Measurements from ENCODE around the gene KRT27. TPM values are rescaled to one million over a fixed set of nuclear protein-coding genes. Genes with fewer than 3 reads are reported as not detected.

The KRT27 gene, protein sequence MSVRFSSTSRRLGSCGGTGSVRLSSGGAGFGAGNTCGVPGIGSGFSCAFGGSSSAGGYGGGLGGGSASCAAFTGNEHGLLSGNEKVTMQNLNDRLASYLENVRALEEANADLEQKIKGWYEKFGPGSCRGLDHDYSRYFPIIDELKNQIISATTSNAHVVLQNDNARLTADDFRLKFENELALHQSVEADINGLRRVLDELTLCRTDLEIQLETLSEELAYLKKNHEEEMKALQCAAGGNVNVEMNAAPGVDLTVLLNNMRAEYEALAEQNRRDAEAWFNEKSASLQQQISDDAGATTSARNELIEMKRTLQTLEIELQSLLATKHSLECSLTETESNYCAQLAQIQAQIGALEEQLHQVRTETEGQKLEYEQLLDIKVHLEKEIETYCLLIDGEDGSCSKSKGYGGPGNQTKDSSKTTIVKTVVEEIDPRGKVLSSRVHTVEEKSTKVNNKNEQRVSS
- total RNA-seq, result not detected

DNA sequence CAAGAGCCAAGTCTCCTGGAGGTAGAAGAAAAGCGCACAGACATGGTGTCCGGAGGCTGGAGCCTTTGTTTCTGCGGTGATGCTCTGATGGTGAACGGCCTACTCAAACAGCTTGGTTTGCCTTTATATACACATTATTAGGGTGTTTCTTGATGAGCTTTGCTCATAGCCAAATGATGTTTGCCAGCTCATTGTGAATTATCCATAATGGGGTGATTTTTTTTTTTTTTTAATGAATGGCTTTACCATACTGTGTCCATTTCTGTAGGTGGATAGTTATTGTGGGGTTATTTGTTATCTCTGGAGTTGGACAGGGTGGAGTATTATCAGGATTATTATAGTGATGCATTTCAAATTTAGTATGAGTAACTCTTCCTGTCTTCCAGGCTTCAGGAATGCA is at the start of gene KRT27:
TSS of gene KRT27 (minus strand) at position 101 of the 400 bp plus-strand sequence. CDS start at position 44, 57 bp downstream.
- WGBS, result 70% methylated on average over 3 of the region's 4 CpGs
- peaks cover 0 to 45% (median 13%) of the 10 kb centered on the region in 4 donors for H3K27me3 ChIP-seq
- intact Hi-C loops (cut with DNase I), result no loop called here

DNA sequence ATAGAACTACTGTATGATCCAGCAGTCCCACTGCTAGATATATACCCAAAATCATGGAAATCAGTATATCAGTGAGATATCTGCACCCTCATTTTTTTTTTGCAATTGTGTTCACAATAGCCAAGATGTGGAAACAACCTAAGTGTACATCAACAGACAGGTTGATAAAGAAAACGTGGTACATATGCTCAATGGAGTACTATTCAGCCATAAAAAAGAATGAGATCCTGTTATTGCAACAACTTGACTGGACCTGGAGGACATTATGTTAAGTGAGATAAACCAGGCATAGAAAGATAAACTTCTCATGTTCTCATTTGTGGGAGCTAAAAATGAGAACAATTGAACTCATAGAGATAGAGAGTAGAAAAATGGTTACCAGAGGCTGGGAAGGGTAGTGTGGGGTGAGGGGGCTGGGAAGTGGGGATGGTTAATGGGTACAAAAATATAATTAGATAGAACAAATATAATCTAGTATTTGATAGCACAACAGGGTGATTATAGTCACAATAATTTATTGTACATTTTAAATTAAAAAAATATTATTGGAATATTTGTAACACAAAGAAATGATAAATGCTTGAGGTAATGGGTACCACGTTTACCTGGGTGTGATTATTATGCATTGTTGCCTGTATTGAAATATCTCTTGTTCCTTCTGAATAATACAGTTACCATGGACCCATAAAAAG is 47.9 kb upstream of the KRT27 start:
- H3K9me3 ChIP-seq, result no peaks in the 10 kb centered on the region
- TF ChIP-seq POLR2A (IDR thresholded peaks at IDR 0.05; ENCODE audit: low read depth) (no peak), POLR2AphosphoS5 (IDR thresholded peaks at IDR 0.05) (no peak), EP300 (IDR thresholded peaks at IDR 0.05) (no peak)
- TF ChIP-seq, protein P1, sequence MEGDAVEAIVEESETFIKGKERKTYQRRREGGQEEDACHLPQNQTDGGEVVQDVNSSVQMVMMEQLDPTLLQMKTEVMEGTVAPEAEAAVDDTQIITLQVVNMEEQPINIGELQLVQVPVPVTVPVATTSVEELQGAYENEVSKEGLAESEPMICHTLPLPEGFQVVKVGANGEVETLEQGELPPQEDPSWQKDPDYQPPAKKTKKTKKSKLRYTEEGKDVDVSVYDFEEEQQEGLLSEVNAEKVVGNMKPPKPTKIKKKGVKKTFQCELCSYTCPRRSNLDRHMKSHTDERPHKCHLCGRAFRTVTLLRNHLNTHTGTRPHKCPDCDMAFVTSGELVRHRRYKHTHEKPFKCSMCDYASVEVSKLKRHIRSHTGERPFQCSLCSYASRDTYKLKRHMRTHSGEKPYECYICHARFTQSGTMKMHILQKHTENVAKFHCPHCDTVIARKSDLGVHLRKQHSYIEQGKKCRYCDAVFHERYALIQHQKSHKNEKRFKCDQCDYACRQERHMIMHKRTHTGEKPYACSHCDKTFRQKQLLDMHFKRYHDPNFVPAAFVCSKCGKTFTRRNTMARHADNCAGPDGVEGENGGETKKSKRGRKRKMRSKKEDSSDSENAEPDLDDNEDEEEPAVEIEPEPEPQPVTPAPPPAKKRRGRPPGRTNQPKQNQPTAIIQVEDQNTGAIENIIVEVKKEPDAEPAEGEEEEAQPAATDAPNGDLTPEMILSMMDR (IDR thresholded peaks at IDR 0.05), result no peak
- intact Hi-C loops (cut with DNase I), result no loop called here
- peak overlapping the region in 3 of 4 donors; percentile 72 to 81 (median 72) for H3K27ac ChIP-seq (replicated peaks in 1 of 4)
- H3K4me3 ChIP-seq, result no peak overlapping the region
- H3K4me1 ChIP-seq, result peaks cover 8 to 25% (median 21%) of the 10 kb centered on the region in 4 donors
- DNase-seq (ENCODE audit: extremely low spot score), result no peak
- WGBS, result 87% methylated on average over 2 of the region's 2 CpGs
- H3K27me3 ChIP-seq, result no peaks in the 10 kb centered on the region
- H3K36me3 ChIP-seq, result peaks cover 0 to 11% (median 9%) of the 10 kb centered on the region in 4 donors

More for the DNA sequence above, at the start of gene KRT27:
- Histone ChIP-seq H3K36me3 (no peaks in the 10 kb centered on the region), H3K9me3 (no peaks in the 10 kb centered on the region), H3K4me1 (no peaks in the 10 kb centered on the region), H3K4me3 (no peak within 1 kb of the TSS), H3K27ac (replicated peaks in 1 of 4) (no peak within 1 kb of the TSS)
- TF ChIP-seq EP300 (IDR thresholded peaks at IDR 0.05), result no peak
- no peak for TF ChIP-seq POLR2AphosphoS5 (IDR thresholded peaks at IDR 0.05)
- TF ChIP-seq POLR2A (IDR thresholded peaks at IDR 0.05; ENCODE audit: low read depth), result no peak
- TF ChIP-seq, protein P1 (IDR thresholded peaks at IDR 0.05), result no peak
- no peak for DNase-seq (ENCODE audit: extremely low spot score)

DNA sequence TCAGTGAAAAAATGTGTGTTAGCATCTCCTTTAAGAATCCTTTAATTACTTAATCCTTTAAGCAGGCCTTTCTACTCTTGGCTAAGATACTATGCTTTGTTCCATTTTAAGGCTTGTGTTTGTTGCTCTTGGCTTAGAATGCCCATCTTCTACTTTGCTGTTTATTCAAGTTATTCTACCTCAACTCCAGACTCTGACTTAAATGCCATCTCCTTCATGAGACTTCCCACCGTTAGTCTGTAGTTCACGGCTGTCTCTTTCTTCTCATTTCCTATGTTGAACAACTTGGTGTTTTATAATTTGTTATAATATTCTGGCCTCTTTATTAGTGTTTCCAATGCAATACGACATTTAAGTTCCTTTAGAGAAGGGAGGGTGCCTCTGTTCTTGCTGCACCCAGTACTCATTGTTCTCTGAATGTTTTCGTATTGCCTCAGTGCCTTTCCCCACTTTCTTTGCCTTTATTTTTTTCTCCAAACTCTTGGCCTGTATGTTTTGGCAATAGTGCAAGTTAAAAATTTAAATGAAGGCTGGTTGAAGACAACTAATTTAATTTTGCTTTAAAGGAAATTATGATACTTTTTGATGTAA is 46.2 kb upstream of the KRT27 start:
- H3K4me3 ChIP-seq, result peak overlapping the region in 2 of 4 donors; percentile 5 to 14
- DNase-seq (ENCODE audit: extremely low spot score), result no peak
- intact Hi-C loops (cut with DNase I), result no loop called here
- H3K9me3 ChIP-seq, result no peaks in the 10 kb centered on the region
- 33% methylated on average over 4 of the region's 4 CpGs for WGBS
- H3K36me3 ChIP-seq, result no peaks in the 10 kb centered on the region
- peak overlapping the region; percentile 68 to 81 (median 72) for H3K27ac ChIP-seq (replicated peaks in 1 of 4)
- H3K4me1 ChIP-seq, result peaks cover 8 to 25% (median 21%) of the 10 kb centered on the region in 4 donors
- TF ChIP-seq POLR2A (IDR thresholded peaks at IDR 0.05; ENCODE audit: low read depth) (no peak), EP300 (IDR thresholded peaks at IDR 0.05) (peak; percentile 20), POLR2AphosphoS5 (IDR thresholded peaks at IDR 0.05) (peak; percentile 18 to 36)
- no peaks in the 10 kb centered on the region for H3K27me3 ChIP-seq

DNA sequence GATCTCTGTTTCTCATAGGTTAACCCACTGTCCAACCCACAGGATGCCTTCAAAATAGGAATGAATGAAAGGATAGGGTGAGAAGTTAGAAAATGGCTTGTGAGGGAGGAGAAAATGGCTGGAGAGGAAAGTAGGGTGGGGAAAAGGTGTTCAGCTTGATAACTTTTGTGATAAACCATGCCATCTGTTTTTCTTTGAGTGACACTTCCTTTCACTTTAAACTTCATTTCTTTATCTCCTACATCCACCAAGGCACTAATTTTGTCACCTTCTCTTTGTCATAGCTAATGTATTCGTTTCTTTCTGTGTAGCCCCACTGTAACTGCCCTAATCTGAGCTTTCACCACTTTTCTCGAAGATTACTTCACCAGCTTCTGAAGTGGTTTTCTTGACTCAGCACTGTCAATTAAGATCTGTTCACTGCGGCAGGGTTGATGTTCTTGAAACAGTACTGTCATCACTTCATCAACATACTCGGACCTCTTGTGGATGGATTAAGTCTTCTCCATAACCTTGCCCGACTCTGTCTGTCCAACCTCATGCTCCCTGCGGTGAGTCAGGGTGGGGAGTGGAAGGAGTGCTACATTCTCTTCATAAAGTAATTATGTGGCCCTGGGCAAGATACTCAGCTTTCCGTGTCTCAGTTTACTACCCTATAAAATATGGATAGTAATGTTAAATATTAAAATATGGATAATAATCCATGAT is 45.5 kb upstream of the KRT27 start:
- TF ChIP-seq POLR2A (IDR thresholded peaks at IDR 0.05; ENCODE audit: low read depth), result no peak
- TF ChIP-seq, protein P1 (IDR thresholded peaks at IDR 0.05), result no peak
- no peak for TF ChIP-seq EP300 (IDR thresholded peaks at IDR 0.05)
- no peak for TF ChIP-seq POLR2AphosphoS5 (IDR thresholded peaks at IDR 0.05)
- WGBS, result 52% methylated on average over 7 of the region's 7 CpGs
- H3K36me3 ChIP-seq, result no peaks in the 10 kb centered on the region
- H3K27ac ChIP-seq (replicated peaks in 1 of 4), result peak overlapping the region; percentile 68 to 81 (median 72)
- no peaks in the 10 kb centered on the region for H3K27me3 ChIP-seq
- no peaks in the 10 kb centered on the region for H3K9me3 ChIP-seq
- intact Hi-C loops (cut with DNase I), result no loop called here
- H3K4me3 ChIP-seq, result peak overlapping the region in 2 of 4 donors; percentile 5 to 14
- DNase-seq (ENCODE audit: extremely low spot score), result no peak
- peaks cover 8 to 25% (median 21%) of the 10 kb centered on the region in 4 donors for H3K4me1 ChIP-seq

Data from esophagus muscularis mucosa (tissue), 4 donors.